COLO668 (cell line): ENCODE measurements around the gene SLC6A18.

Source experiments
- DNase-seq: peaks from one replicate; lab custom pipeline; 2025; ENCODE audit not compliant: unreplicated experiment; lab: John Stamatoyannopoulos, UW

SLC6A18 gene

GRCh38 chr5:1214163-1214935 is 10.8 kb upstream of the SLC6A18 start:
- DNase-seq = no peak

- peak; percentile 60 for DNase-seq
These were observed 10.3 kb upstream of the SLC6A18 start for GRCh38 chr5:1214936-1215220.

GRCh38 chr5:1215320-1216096 is 9.7 kb upstream of the SLC6A18 start:
- DNase-seq = no peak

- no peak for DNase-seq
These were observed 8.8 kb upstream of the SLC6A18 start for GRCh38 chr5:1216211-1216917.

GRCh38 chr5:1216918-1217295 is 8.3 kb upstream of the SLC6A18 start:
- DNase-seq = no peak

GRCh38 chr5:1217596-1218206 is 7.5 kb upstream of the SLC6A18 start:
- peak; percentile 25 for DNase-seq

- no peak for DNase-seq
These were observed 6.7 kb upstream of the SLC6A18 start for GRCh38 chr5:1218351-1219080.

GRCh38 chr5:1219098-1219767 is 5.9 kb upstream of the SLC6A18 start:
- no peak for DNase-seq

- DNase-seq = no peak
These were observed 5.4 kb upstream of the SLC6A18 start for GRCh38 chr5:1219768-1220100.

GRCh38 chr5:1220351-1220750 is 4.8 kb upstream of the SLC6A18 start:
- DNase-seq = no peak

GRCh38 chr5:1220831-1221230 is 4.3 kb upstream of the SLC6A18 start:
- DNase-seq = no peak

GRCh38 chr5:1221721-1222120 is 3.5 kb upstream of the SLC6A18 start:
- DNase-seq = no peak

- no peak for DNase-seq
These were observed 3.0 kb upstream of the SLC6A18 start for GRCh38 chr5:1222147-1222546.

- no peak for DNase-seq
These were observed 2.4 kb upstream of the SLC6A18 start for GRCh38 chr5:1222621-1223277.

GRCh38 chr5:1223278-1223670 is 1.9 kb upstream of the SLC6A18 start:
- no peak for DNase-seq

GRCh38 chr5:1224631-1225030 is 550 bp upstream of the SLC6A18 start:
- no peak for DNase-seq

GRCh38 chr5:1226231-1226630 is 1.1 kb downstream of the SLC6A18 start:
- DNase-seq = no peak

GRCh38 chr5:1226839-1227581 is 1.8 kb downstream of the SLC6A18 start:
- peak; percentile 39 for DNase-seq

- peak; percentile 95 for DNase-seq
These were observed 2.5 kb downstream of the SLC6A18 start for GRCh38 chr5:1227667-1228066.
